ENCODE measurements around the gene PMIS2.

The PMIS2 gene

GRCh38 chr19:35628565-35629331, 42.8 kb downstream of the PMIS2 start, which contains the start of gene RBM42:
RBM42 (plus strand) TSS chr19:35629036; CDS start chr19:35629154, 118 bp downstream.
- DNase-seq: peak; percentile 79 to 98 (median 93)

GRCh38 chr19:35629332-35629633, 43.3 kb downstream of the PMIS2 start:
- DNase-seq: no peak

DNA sequence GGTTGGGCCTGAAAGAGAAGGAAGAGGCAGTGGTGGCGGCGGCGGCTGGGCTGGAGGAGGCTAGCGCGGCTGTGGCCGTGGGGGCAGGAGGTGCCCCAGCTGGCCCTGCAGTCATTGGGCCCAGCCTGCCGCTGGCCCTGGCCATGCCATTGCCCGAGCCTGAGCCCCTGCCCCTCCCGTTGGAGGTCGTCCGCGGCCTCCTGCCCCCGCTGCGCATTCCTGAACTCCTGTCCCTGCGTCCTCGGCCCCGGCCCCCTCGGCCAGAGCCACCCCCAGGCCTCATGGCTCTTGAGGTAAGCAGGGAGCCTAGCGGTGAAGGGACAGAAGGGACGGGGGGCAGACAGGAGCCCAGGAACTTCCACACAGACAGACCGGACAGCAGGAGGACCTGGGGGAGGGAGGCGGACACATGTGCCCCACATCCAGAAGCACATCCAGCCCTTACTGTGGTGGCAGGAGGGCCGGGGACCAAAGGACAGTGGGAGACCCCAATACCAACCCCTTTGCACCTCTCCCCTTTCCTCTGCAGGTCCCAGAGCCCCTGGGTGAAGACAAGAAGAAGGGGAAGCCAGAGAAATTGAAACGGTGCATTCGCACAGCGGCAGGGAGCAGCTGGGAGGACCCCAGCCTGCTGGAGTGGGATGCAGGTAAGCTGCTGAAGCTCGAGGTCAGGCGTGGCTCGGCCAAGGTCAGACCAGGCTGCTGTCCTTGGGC, 47.9 kb downstream of the PMIS2 start:
- DNase-seq: no peak

- DNase-seq: no peak
These were observed 50.7 kb downstream of the PMIS2 start for GRCh38 chr19:35636651-35637050.

Measured in hypothalamus (tissue), 51 donors.